ENCODE measurements around the gene EML6.

The EML6 gene

DNA sequence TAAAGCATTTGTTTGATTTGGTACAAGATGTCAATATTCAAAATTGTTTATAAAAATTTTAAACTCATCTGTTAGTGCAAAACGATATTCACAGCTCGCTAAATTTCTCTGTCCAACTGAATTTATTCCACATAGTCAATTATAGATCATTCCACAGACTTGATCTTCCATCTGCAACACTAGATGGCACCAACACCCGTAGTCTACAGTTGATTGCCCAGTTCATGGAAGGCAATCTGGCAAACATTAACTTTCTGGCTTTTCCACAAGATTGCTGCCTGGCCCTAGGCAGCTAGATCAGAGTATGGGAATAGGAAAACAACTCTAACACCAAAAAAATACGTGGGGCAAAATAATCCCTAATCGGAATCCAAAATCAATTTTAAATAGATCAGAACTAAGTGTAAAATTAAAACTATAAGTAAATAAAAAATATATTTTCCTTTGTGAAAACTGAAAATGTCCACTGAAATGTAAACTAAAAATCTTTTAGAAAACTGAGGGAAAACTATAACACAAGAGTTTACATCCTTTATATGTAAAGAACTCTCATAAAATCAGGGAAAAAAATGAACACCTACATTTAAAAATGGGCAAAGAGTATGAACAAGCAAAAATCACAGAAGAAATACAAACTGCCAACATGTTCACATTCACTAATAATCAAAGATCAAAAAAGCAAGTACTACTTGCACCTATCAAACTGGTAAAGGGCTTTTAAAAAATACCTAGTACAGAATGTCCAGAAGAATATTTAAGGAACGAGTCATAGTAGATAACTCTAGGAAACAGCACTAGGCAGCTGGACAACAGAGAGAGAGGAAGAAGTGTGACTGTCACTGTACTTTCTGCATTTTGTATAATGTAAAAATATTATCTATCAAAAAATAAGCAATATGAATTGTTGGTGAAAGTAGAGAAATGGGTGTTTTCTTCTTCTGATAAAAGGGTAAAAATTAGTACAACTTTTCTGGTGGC, 291.8 kb downstream of the EML6 start:
- H3K4me3 ChIP-seq (ENCODE audit: low read length), result no peak overlapping the region
- DNase-seq (ENCODE audit: low read depth), result peak; percentile 34
- TF ChIP-seq, protein P1, sequence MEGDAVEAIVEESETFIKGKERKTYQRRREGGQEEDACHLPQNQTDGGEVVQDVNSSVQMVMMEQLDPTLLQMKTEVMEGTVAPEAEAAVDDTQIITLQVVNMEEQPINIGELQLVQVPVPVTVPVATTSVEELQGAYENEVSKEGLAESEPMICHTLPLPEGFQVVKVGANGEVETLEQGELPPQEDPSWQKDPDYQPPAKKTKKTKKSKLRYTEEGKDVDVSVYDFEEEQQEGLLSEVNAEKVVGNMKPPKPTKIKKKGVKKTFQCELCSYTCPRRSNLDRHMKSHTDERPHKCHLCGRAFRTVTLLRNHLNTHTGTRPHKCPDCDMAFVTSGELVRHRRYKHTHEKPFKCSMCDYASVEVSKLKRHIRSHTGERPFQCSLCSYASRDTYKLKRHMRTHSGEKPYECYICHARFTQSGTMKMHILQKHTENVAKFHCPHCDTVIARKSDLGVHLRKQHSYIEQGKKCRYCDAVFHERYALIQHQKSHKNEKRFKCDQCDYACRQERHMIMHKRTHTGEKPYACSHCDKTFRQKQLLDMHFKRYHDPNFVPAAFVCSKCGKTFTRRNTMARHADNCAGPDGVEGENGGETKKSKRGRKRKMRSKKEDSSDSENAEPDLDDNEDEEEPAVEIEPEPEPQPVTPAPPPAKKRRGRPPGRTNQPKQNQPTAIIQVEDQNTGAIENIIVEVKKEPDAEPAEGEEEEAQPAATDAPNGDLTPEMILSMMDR (conservative IDR thresholded peaks at IDR 0.05; ENCODE audit: low read depth, low read length), result peak; percentile 68

DNA sequence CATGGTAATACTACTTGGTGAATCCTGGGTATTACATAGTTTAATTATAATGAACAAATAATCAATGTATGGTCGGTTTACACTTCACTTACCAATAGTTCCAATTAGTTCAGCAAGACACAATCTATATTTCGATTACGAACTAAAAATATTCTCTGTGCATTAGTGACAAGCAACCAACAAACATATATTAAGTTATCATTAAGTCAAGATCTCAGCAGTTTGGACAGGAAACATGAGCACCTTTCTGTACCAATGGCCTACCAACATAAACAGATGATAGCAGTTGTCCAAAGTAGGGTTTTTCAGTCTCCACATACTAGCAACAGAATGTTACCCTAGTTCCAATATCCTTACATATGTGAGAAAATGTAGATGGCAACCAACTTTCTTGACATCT, 294.0 kb downstream of the EML6 start:
- TF ChIP-seq, protein P1 (conservative IDR thresholded peaks at IDR 0.05; ENCODE audit: low read depth, low read length), result no peak
- DNase-seq (ENCODE audit: low read depth), result no peak
- no peak overlapping the region for H3K4me3 ChIP-seq (ENCODE audit: low read length)

DNA sequence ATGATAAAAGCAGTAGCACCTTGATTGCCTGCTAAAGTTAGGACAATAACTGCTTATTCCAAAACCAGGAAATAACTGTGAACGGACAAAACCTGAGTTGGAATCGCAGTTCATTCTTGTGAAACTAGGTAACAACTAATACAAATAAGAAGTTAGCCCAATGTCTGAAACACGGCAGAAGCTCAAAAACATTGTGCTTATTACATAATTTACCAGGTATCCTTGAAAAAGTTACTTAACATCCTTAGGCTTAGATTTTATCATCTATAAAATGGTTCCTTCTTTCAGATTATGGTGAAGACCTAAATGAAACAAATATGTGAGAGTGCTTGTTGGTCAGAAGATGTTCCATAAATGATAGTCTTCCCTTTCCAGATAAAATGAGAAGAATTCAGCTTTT, 294.4 kb downstream of the EML6 start:
- DNase-seq (ENCODE audit: low read depth), result no peak
- TF ChIP-seq, protein P1 (conservative IDR thresholded peaks at IDR 0.05; ENCODE audit: low read depth, low read length), result no peak
- H3K4me3 ChIP-seq (ENCODE audit: low read length), result no peak overlapping the region

DNA sequence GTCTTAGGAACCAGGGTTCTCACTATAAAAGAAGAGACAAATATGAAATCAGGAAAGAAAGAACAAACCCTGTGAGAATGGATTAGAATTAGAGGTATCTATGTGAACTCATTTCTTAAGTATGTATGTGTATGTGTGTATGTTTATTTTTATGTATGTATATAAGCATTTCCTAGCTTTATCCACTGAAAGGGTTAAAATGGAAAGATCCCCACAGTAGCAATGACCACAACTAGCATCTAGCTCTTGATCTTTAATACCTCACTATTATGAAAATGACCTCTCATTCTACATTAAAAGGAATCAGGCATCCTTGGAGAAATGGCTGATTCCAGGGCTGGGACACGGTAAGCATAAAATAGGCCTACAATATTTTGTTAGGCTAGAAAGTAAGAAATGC, 295.2 kb downstream of the EML6 start:
- DNase-seq (ENCODE audit: low read depth), result no peak

DNA sequence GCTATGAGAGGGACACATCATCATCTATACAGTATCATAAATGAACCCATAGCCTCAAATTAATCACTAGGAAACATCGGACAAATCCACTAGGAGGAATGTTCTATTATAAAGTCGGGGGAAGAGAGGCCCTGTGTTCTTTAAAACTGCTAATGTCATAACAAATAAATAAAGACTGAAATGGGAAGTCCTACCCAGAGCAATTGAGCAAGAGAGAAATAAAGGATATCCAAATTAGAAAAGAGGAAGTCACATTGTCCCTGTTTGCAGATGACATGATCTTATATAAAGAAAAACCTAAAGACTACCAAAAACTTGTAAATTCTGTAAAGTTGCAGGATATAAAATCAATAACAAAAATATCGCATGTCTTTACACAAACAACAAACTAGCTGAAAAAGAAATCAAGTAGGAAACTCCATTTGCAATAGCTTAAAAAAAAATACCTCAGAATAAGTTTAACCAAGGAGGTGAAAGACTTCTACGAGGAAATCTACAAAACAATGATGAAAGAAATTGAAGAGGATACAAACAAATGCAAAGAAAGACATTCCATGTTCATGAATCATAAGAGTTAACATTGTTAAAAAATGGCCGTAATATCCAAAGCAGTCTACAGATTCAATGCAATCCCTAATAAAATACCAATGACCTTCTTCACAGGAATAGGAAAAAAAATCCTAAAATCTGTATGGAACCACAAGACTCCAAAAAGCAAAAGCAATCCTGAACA, 296.2 kb downstream of the EML6 start:
- no peak for DNase-seq (ENCODE audit: low read depth)
- TF ChIP-seq, protein P1 (conservative IDR thresholded peaks at IDR 0.05; ENCODE audit: low read depth, low read length), result no peak
- no peak overlapping the region for H3K4me3 ChIP-seq (ENCODE audit: low read length)

More for the DNA sequence above, 295.2 kb downstream of the EML6 start:
- TF ChIP-seq, protein P1 (conservative IDR thresholded peaks at IDR 0.05; ENCODE audit: low read depth, low read length), result no peak
- no peak overlapping the region for H3K4me3 ChIP-seq (ENCODE audit: low read length)

Data from retinal pigment epithelial cell (primary cell).